Ovary (tissue), 9 donors: ENCODE measurements around the gene SLC39A7. TPM values are rescaled to one million over a fixed set of nuclear protein-coding genes. Genes with fewer than 3 reads are reported as not detected.

Experiments
- DNase-seq, 5 donors: peaks; one replicate each; pipeline ENCODE4 v3.0.0-alpha.2; 2019 to 2020
- H3K27ac ChIP-seq, 2 donors: fragments of 200-600 bp; one replicate each; pipeline versions ENCODE4 v1.5.1 to v1.8.0; 2019 to 2022
- H3K27me3 ChIP-seq: fragments of 200-600 bp; one replicate; pipeline ENCODE4 v1.8.0; 2022
- H3K36me3 ChIP-seq: fragments of 200-600 bp; sonication (generic); one replicate; pipeline ENCODE4 v1.5.1; 2019
- H3K4me1 ChIP-seq: one replicate; pipeline ENCODE4 v1.8.1; 2013; ENCODE audit warnings: mild to moderate bottlenecking, moderate library complexity; ENCODE audit not compliant: insufficient read depth
- H3K4me3 ChIP-seq: fragments of 200-600 bp; sonication (generic); one replicate; pipeline ENCODE4 v1.5.1; 2017
- H3K9me3 ChIP-seq, 2 donors: fragments of 200-600 bp in 1 of 2; sonication (generic) in 1 of 2; one replicate each; pipeline versions ENCODE4 v1.5.1 to v1.8.1; 2013 to 2019; ENCODE audit warnings: mild to moderate bottlenecking in 1 of 2, moderate library complexity in 1 of 2
- CTCF ChIP-seq, 3 donors: fragments of 450-650 bp in 2 of 3; fragments of 200-600 bp in 1 of 3; IDR thresholded peaks; one replicate each; pipeline versions ENCODE4 v1.5.1 to v1.8.0; 2016 to 2022; ENCODE audit warnings: antibody characterized with exemption in 3 of 3, mild to moderate bottlenecking in 1 of 3
- EP300 ChIP-seq: sonication (generic); formaldehyde crosslinking; IDR thresholded peaks from one replicate; pipeline ENCODE4 v1.6.1; 2017; ENCODE audit warnings: antibody characterized with exemption
- POLR2A ChIP-seq: fragments of 450-650 bp; IDR thresholded peaks from one replicate; pipeline ENCODE4 v1.6.1; 2017; ENCODE audit warnings: antibody characterized with exemption, mild to moderate bottlenecking, moderate library complexity
- WGBS, 3 donors: extraction: QIAGEN DNeasy Blood & Tissue Kit in 1 of 3; methylation state at CpG; one replicate each; pipeline versions ENCODE4 v1.1.5 to v1.1.7; 2013 to 2017; 5-methylcytosine and 5-hydroxymethylcytosine counted together
- intact Hi-C, 4 donors: fragments of 100-400 bp; cut with DNase I; formaldehyde crosslinking; loops; one replicate each; pipeline versions ENCODE4 v1.11.0 to v1.15.1; 2022 to 2023
- polyA plus RNA-seq, 2 donors: library from polyadenylated mRNA; stranded (reverse); fragments of 200-250 nt in 1 of 2; fragments of 350-450 nt in 1 of 2; fragmentation: Illumina TruSeq in 1 of 2; extraction: RNeasy Lipid Tissue Mini Kit (QIAGEN cat#74804) in 1 of 2; gene quantifications; one replicate each; pipeline ENCODE4 v1.2.3, GENCODE V29; 2013 to 2014
- total RNA-seq, 7 donors: library from RNA; depleted of rRNA in 2 of 7; stranded (reverse); fragments of >200 nt in 2 of 7; fragmentation: NEBNext Ultra II Directional in 3 of 7; extraction: Animal tissue kit (Norgen Biotek cat#: 25700) in 3 of 7; gene quantifications; one replicate each; pipeline versions ENCODE4 v1.1.0 to v1.2.4, GENCODE V29; 2016 to 2023
- donor health status: DM: no; HTN: no; CAD: no; lungs with moderate emphysema.
- donor health status: DM: no; HTN: no; CAD: no.
- donor health status: Bipolar disorder and iron deficiency.
- donor health status: DM: yes; HTN: yes; CAD: no.
- donor health status: DM: no; HTN: no; CAD: no.
- donor health status: DM: yes; HTN: yes; CAD: no.

SLC39A7 gene
- total and polyA plus RNA-seq, 9 donors = 27.4 to 80.0 (median 61.2) TPM

- Histone ChIP-seq H3K27ac (no peak overlapping the region), H3K4me1 (no peaks in the 10 kb centered on the region), H3K9me3 (no peaks in the 10 kb centered on the region), H3K27me3 (no peaks in the 10 kb centered on the region), H3K36me3 (no peaks in the 10 kb centered on the region), H3K4me3 (no peak overlapping the region)
- WGBS, 3 donors = 91 to 96% (median 92%) methylated on average over 10 of the region's 10 CpGs
- DNase-seq = no peak
- TF ChIP-seq EP300 (no peak), POLR2A (no peak), CTCF (IDR thresholded peaks at IDR 0.05) (no peak)
- intact Hi-C loops = no loop called here
These were observed 31.1 kb upstream of the SLC39A7 start for GRCh38 chr6:33169291-33170175.

GRCh38 chr6:33170176-33171015, 30.3 kb upstream of the SLC39A7 start:
- TF ChIP-seq POLR2A = no peak
- TF ChIP-seq EP300 = no peak
- no peak for TF ChIP-seq CTCF (IDR thresholded peaks at IDR 0.05)
- 78 to 86% (median 82%) methylated on average over 9 of the region's 9 CpGs for WGBS, 3 donors

GRCh38 chr6:33171016-33171879, 29.4 kb upstream of the SLC39A7 start:
- Histone ChIP-seq H3K4me3 (no peak overlapping the region), H3K27ac (no peak overlapping the region), H3K27me3 (no peaks in the 10 kb centered on the region), H3K9me3 (no peaks in the 10 kb centered on the region), H3K4me1 (no peaks in the 10 kb centered on the region), H3K36me3 (no peaks in the 10 kb centered on the region)
- TF ChIP-seq EP300 (no peak), CTCF (IDR thresholded peaks at IDR 0.05) (no peak), POLR2A (no peak)
- 76 to 83% (median 83%) methylated on average over 11 of the region's 11 CpGs for WGBS, 3 donors
- no peak for DNase-seq
- intact Hi-C loops = no loop called here

More at GRCh38 chr6:33170176-33171015, 30.3 kb upstream of the SLC39A7 start:
- DNase-seq = no peak
- H3K4me3 ChIP-seq = no peak overlapping the region
- no peaks in the 10 kb centered on the region for H3K9me3 ChIP-seq
- intact Hi-C loops = no loop called here
- H3K36me3 ChIP-seq = no peaks in the 10 kb centered on the region
- H3K27ac ChIP-seq = no peak overlapping the region
- H3K4me1 ChIP-seq = no peaks in the 10 kb centered on the region
- no peaks in the 10 kb centered on the region for H3K27me3 ChIP-seq
